ENCODE data around the gene TOP2A.
"Not testable (repeated sequence)": the region's sequence is repeated elsewhere in the genome, so short reads cannot be mapped to it uniquely, and the experiment has no call there.

TOP2A gene

GRCh38 chr17:40412880-40413279, 4.8 kb downstream of the TOP2A start:
- TF ChIP-seq CTCF (IDR thresholded peaks at IDR 0.05; ENCODE audit: extremely low read depth, missing control alignments) = no peak
- no peak for DNase-seq (ENCODE audit: low spot score)

- no peak for TF ChIP-seq CTCF (IDR thresholded peaks at IDR 0.05; ENCODE audit: extremely low read depth, missing control alignments)
- no peak for DNase-seq (ENCODE audit: low spot score)
Observed at GRCh38 chr17:40411821-40412220, 5.9 kb downstream of the TOP2A start.

- DNase-seq (ENCODE audit: low spot score) = no peak
- no peak for TF ChIP-seq CTCF (IDR thresholded peaks at IDR 0.05; ENCODE audit: extremely low read depth, missing control alignments)
Observed at GRCh38 chr17:40410082-40410481, 7.6 kb downstream of the TOP2A start.

GRCh38 chr17:40409540-40409939, 8.2 kb downstream of the TOP2A start:
- DNase-seq (ENCODE audit: low spot score) = not testable (repeated sequence)

GRCh38 chr17:40407460-40407859, 10.2 kb downstream of the TOP2A start:
- TF ChIP-seq CTCF (IDR thresholded peaks at IDR 0.05; ENCODE audit: extremely low read depth, missing control alignments) = no peak
- DNase-seq (ENCODE audit: low spot score) = no peak

GRCh38 chr17:40404003-40404402, 13.7 kb downstream of the TOP2A start:
- TF ChIP-seq CTCF (IDR thresholded peaks at IDR 0.05; ENCODE audit: extremely low read depth, missing control alignments) = no peak
- DNase-seq (ENCODE audit: low spot score) = no peak

- TF ChIP-seq CTCF (IDR thresholded peaks at IDR 0.05; ENCODE audit: extremely low read depth, missing control alignments) = no peak
- DNase-seq (ENCODE audit: low spot score) = no peak
Observed at GRCh38 chr17:40402668-40403067, 15.0 kb downstream of the TOP2A start.

GRCh38 chr17:40399185-40399584, 18.5 kb downstream of the TOP2A start:
- peak; percentile 14 for TF ChIP-seq CTCF (IDR thresholded peaks at IDR 0.05; ENCODE audit: extremely low read depth, missing control alignments)
- DNase-seq (ENCODE audit: low spot score) = peak; percentile 21

GRCh38 chr17:40386555-40386954, 31.1 kb downstream of the TOP2A start:
- not testable (repeated sequence) for DNase-seq (ENCODE audit: low spot score)
